Effector memory CD8-positive, alpha-beta T cell (primary cell): ENCODE data around the gene FAM241A.

Experiments
- ATAC-seq: fragments of 150-1000 bp; cut with Tn5 transposase; replicated peaks from 2 replicates; pipeline ENCODE4 v1.10.0; 2021; ENCODE audit warnings: mild to moderate bottlenecking, moderate library complexity
- DNase-seq, 3 experiments: peaks; one replicate each; pipeline ENCODE4 v3.0.0; 2021
- H3K27ac Mint-ChIP-seq, 2 donors: one replicate each; pipeline ENCODE4 v1.8.0; 2022; ENCODE audit warnings: mild to moderate bottlenecking in 2 of 2, mixed read lengths in 2 of 2, moderate library complexity in 2 of 2
- H3K27me3 Mint-ChIP-seq, 2 donors: one replicate each; pipeline ENCODE4 v1.8.0; 2022; ENCODE audit warnings: mixed read lengths in 2 of 2
- H3K36me3 Mint-ChIP-seq: one replicate; pipeline ENCODE4 v1.8.0; 2022; ENCODE audit warnings: mild to moderate bottlenecking, moderate library complexity, mixed read lengths; ENCODE audit not compliant: insufficient read depth
- H3K4me1 Mint-ChIP-seq, 2 donors: one replicate each; pipeline ENCODE4 v1.8.0; 2022; ENCODE audit warnings: low read depth in 2 of 2, mixed read lengths in 2 of 2
- H3K4me3 Mint-ChIP-seq, 2 donors: one replicate each; pipeline ENCODE4 v1.8.0; 2022; ENCODE audit warnings: mild to moderate bottlenecking in 2 of 2, mixed read lengths in 2 of 2, moderate library complexity in 2 of 2
- H3K9me3 Mint-ChIP-seq, 2 donors: one replicate each; pipeline ENCODE4 v1.8.0; 2022; ENCODE audit warnings: mixed read lengths in 2 of 2

Gene FAM241A

DNA sequence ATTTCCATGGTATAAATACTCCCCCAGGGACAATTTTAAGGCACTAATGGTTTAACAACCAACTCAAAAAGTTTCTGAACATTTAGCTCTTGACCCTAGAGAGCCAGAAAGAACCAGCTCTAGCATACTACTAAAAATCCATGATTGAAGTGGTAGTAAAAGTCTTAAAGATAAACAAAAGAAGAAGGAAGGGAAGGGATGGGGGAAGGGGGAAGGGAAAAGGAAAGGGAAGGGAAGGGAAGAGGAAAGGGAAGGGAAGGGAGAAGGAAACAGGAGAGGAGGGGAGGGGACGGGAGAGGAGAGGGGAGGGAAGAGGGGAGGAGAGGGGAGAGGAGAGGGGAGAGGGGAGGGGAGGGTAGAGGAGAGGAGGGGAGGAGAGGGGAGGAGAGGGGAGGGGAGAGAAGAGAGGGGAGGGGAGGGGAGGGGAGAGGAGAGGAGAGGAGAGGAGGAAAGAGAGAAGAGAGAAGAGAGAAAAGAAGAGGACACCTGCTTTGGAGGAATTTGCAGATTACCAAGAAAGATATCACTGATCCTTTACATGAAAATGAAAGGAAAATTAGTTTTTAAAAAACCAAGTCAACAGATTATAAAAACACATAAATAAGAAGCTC, 26.4 kb upstream of the FAM241A start:
- Mint-ChIP-seq H3K9me3 (peaks cover 0 to 2% of the 10 kb centered on the region in 2 donors), H3K27me3 (peaks cover 0 to 10% of the 10 kb centered on the region in 2 donors), H3K4me1 (peaks cover 0 to 7% of the 10 kb centered on the region in 2 donors), H3K4me3 (no peak overlapping the region), H3K27ac (peak overlapping the region; percentile 17 to 65), H3K36me3 (no peaks in the 10 kb centered on the region)
- DNase-seq (no peak), ATAC-seq (no peak)

- Mint-ChIP-seq H3K36me3 (no peaks in the 10 kb centered on the region), H3K27ac (peak overlapping the region; percentile 17 to 20), H3K27me3 (peaks cover under 1 to 15% of the 10 kb centered on the region in 2 donors), H3K4me3 (peak overlapping the region in 1 of 2 donors; percentile 27), H3K4me1 (peaks cover 0 to 7% of the 10 kb centered on the region in 2 donors), H3K9me3 (peaks cover 0 to 2% of the 10 kb centered on the region in 2 donors)
- DNase-seq = no peak
- ATAC-seq = no peak
Observed at GRCh38 chr4:112119353-112119783, 25.9 kb upstream of the FAM241A start.

GRCh38 chr4:112120021-112120420, 25.2 kb upstream of the FAM241A start:
- Mint-ChIP-seq H3K27me3 (peaks cover 7 to 20% of the 10 kb centered on the region in 2 donors), H3K4me1 (peaks cover 0 to 7% of the 10 kb centered on the region in 2 donors), H3K36me3 (no peaks in the 10 kb centered on the region), H3K9me3 (peaks cover 0 to 2% of the 10 kb centered on the region in 2 donors), H3K4me3 (no peak overlapping the region), H3K27ac (no peak overlapping the region)
- DNase-seq = no peak
- no peak for ATAC-seq

DNA sequence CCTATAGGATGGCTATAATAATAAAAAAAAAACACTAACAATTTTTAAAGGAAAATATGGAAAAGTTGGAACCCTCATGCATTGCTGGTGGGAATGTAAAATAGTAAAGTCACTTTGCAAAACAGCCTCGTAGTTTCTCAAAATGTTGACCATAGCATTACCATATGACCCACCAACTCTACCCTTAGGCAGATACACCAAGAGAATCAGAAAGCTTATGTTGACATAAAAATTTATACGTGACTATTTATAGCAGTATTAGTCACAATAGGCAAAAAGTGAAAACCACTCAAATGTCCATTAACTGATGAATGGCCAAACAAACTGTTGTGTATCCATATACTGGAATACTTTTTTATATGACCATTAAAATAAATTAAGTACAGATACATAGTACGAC, 19.8 kb upstream of the FAM241A start:
- Mint-ChIP-seq H3K4me1 (no peaks in the 10 kb centered on the region), H3K9me3 (no peaks in the 10 kb centered on the region), H3K4me3 (no peak overlapping the region), H3K27me3 (peaks cover 13 to 30% of the 10 kb centered on the region in 2 donors), H3K36me3 (no peaks in the 10 kb centered on the region), H3K27ac (no peak overlapping the region)
- DNase-seq = no peak
- ATAC-seq = no peak

- peaks cover 13 to 30% of the 10 kb centered on the region in 2 donors for H3K27me3 Mint-ChIP-seq
- DNase-seq (no peak), ATAC-seq (no peak)
- no peaks in the 10 kb centered on the region for H3K4me1 Mint-ChIP-seq
- H3K9me3 Mint-ChIP-seq = no peaks in the 10 kb centered on the region
- no peak overlapping the region for H3K27ac Mint-ChIP-seq
- no peaks in the 10 kb centered on the region for H3K36me3 Mint-ChIP-seq
- H3K4me3 Mint-ChIP-seq = no peak overlapping the region
Observed at GRCh38 chr4:112127048-112127637, 18.1 kb upstream of the FAM241A start.

DNA sequence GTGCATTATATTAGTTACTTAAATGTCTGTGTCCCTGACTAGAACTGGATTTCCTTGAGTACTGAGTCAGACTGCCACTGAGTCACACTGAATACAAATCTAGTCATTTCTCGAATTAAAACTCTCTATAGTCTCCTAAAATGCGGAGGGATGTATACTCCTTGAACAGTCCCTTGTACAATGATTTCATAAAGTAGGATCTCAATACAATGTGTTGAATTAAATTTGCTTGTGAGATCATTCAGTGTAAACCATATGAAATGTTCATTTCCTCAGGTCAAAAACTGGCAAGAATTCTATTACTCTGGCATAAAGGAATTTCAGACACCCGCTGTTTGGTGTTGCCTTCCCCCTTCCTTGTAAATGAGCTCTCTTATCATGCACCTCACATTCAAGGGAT, 17.5 kb upstream of the FAM241A start:
- Mint-ChIP-seq H3K4me3 (no peak overlapping the region), H3K27me3 (peaks cover 13 to 30% of the 10 kb centered on the region in 2 donors), H3K9me3 (no peaks in the 10 kb centered on the region), H3K36me3 (no peaks in the 10 kb centered on the region), H3K4me1 (no peaks in the 10 kb centered on the region), H3K27ac (no peak overlapping the region)
- no peak for DNase-seq
- no peak for ATAC-seq

GRCh38 chr4:112128452-112128851, 16.8 kb upstream of the FAM241A start:
- no peak overlapping the region for H3K27ac Mint-ChIP-seq
- ATAC-seq (no peak), DNase-seq (no peak)
- no peak overlapping the region for H3K4me3 Mint-ChIP-seq
- no peaks in the 10 kb centered on the region for H3K9me3 Mint-ChIP-seq
- H3K36me3 Mint-ChIP-seq = no peaks in the 10 kb centered on the region
- peaks cover 13 to 24% of the 10 kb centered on the region in 2 donors for H3K27me3 Mint-ChIP-seq
- no peaks in the 10 kb centered on the region for H3K4me1 Mint-ChIP-seq

DNA sequence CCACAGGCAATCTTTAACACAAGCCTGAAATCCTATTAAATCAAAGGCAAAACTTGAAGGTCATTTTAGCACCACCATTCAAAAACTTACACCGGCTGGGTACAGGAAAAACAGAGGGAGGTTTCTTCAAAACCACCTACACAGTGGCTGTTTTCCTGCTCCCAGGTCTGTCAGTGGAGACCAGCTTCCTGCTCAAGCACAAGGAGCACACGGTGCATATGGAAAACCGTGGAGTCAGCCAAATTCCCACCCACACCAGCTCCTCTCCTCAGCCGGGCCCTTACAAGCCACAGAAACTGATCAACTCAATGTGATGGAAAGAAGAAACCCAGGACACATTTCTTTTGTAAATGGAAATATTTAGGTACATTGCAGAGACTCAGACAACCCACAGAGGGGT, 14.3 kb upstream of the FAM241A start:
- no peaks in the 10 kb centered on the region for H3K36me3 Mint-ChIP-seq
- H3K4me3 Mint-ChIP-seq = no peak overlapping the region
- no peak for ATAC-seq
- no peak for DNase-seq
- no peaks in the 10 kb centered on the region for H3K9me3 Mint-ChIP-seq
- H3K27me3 Mint-ChIP-seq = peaks cover 3 to 6% of the 10 kb centered on the region in 2 donors
- no peak overlapping the region for H3K27ac Mint-ChIP-seq
- no peaks in the 10 kb centered on the region for H3K4me1 Mint-ChIP-seq

DNA sequence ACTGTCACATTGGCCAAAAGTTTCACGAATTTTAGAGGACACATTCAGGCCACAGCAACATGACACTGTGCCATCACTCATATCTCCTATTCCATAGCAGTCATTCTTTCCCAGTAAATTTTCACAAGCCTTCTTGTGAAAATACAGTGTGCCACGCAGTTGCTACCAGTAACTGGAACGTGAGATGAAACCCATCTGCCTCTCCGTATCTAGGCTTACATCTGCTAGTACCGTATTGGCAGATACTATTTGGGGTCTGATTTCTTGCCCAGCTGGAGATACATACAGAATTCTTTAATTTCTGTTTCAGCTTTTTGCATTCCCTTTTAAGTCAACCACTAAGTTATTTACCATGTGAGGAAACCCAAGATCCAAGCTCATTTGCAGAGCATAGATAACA, 8.7 kb upstream of the FAM241A start:
- peaks cover 9 to 21% of the 10 kb centered on the region in 2 donors for H3K27me3 Mint-ChIP-seq
- no peaks in the 10 kb centered on the region for H3K36me3 Mint-ChIP-seq
- ATAC-seq (no peak), DNase-seq (no peak)
- H3K4me1 Mint-ChIP-seq = no peaks in the 10 kb centered on the region
- no peaks in the 10 kb centered on the region for H3K9me3 Mint-ChIP-seq
- H3K4me3 Mint-ChIP-seq = no peak overlapping the region
- no peak overlapping the region for H3K27ac Mint-ChIP-seq

GRCh38 chr4:112138538-112138937, 6.7 kb upstream of the FAM241A start:
- DNase-seq (no peak), ATAC-seq (no peak)
- H3K4me3 Mint-ChIP-seq = no peak overlapping the region
- H3K4me1 Mint-ChIP-seq = no peaks in the 10 kb centered on the region
- no peaks in the 10 kb centered on the region for H3K36me3 Mint-ChIP-seq
- H3K27me3 Mint-ChIP-seq = peaks cover 9 to 21% of the 10 kb centered on the region in 2 donors
- H3K9me3 Mint-ChIP-seq = no peaks in the 10 kb centered on the region
- H3K27ac Mint-ChIP-seq = no peak overlapping the region

DNA sequence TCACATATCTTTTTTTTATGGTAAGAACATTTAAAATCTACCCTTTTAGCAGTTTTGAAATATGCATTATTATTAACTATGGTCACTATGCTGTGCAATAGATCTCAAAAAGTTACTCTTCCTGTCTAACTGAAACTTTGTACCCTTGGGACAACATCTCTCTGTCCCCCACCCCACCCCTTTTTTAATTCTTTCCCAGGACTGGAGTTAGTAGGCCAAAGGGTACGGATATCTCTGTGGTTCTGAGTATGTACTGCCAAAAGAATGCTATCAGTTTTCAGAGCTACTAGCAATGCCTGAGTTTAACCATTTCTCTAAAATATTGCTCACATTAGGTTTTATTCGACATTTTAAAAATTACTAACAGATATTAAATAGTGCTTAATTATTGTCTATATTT, 4.7 kb upstream of the FAM241A start:
- Mint-ChIP-seq H3K4me3 (no peak overlapping the region), H3K9me3 (no peaks in the 10 kb centered on the region), H3K27ac (no peak overlapping the region), H3K4me1 (peaks cover 2 to 5% of the 10 kb centered on the region in 2 donors), H3K36me3 (no peaks in the 10 kb centered on the region), H3K27me3 (peaks cover 9 to 21% of the 10 kb centered on the region in 2 donors)
- ATAC-seq (no peak), DNase-seq (no peak)

DNA sequence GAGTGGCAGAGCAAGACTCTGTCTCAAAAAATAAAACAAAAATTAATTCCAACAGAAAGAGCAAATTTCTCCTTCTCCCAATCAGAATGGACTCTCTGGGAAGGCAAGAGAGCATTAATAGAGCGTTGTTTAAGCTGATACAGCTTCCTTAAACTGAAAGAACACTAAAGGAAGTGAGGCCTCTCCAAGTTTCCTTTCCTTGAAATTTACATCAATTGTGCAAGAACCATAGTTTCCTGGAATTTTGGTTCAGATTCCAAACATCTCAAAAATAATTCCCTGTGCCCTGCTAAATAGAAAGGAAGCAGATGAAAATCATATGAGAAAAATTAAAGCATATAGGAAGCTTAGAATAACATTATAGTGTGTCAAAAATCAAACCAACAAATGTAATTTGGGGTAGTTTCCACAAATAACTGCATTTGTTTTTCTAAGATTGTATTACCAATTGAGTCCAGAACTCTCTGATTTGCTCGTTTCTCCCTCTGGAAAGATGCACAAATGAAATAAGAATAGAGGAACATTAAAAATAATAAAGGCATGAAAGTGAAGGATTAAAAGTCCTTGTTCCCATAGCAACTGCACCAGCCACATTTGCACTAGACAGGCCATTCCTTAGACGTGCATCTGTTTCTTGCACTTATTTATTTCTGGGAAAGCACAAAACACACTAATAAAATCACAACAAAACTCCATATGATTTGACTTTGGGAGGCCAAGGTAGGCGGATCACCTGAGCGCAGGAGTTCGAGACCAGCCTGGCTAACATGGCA, 3.7 kb upstream of the FAM241A start:
- ATAC-seq (no peak), DNase-seq (no peak)
- H3K4me1 Mint-ChIP-seq = peaks cover 6 to 11% of the 10 kb centered on the region in 2 donors
- no peaks in the 10 kb centered on the region for H3K9me3 Mint-ChIP-seq
- no peak overlapping the region for H3K27ac Mint-ChIP-seq
- H3K4me3 Mint-ChIP-seq = no peak overlapping the region
- H3K36me3 Mint-ChIP-seq = peaks cover 3% of the 10 kb centered on the region
- H3K27me3 Mint-ChIP-seq = peaks cover under 1 to 12% of the 10 kb centered on the region in 2 donors

DNA sequence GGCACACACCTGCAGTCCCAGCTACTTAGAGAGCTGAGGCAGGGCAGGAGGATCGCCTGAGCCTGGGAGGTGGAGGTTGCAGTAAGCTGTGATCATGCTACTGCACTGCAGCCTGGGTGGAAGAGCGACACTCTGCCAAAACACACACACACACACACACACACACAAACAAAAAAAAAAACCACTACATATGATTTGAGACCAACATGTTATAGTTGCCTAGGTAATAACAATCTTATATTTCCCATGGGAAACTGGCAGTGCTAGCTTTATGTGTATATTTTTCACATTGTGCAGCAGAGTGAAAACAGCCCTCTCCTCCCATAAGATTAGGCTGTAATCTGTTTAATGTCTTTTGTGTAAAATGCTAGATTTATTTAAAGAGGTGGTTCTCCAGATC, 3.1 kb upstream of the FAM241A start:
- no peak overlapping the region for H3K27ac Mint-ChIP-seq
- H3K36me3 Mint-ChIP-seq = peaks cover 3% of the 10 kb centered on the region
- no peak for DNase-seq
- H3K27me3 Mint-ChIP-seq = peaks cover 0 to 10% of the 10 kb centered on the region in 2 donors
- H3K9me3 Mint-ChIP-seq = no peaks in the 10 kb centered on the region
- peaks cover 9 to 13% of the 10 kb centered on the region in 2 donors for H3K4me1 Mint-ChIP-seq
- H3K4me3 Mint-ChIP-seq = no peak overlapping the region
- no peak for ATAC-seq

- H3K27me3 Mint-ChIP-seq = no peaks in the 10 kb centered on the region
- H3K4me1 Mint-ChIP-seq = peaks cover 9 to 13% of the 10 kb centered on the region in 2 donors
- H3K9me3 Mint-ChIP-seq = no peaks in the 10 kb centered on the region
- no peak for ATAC-seq
- H3K36me3 Mint-ChIP-seq = peaks cover 3% of the 10 kb centered on the region
- no peak overlapping the region for H3K4me3 Mint-ChIP-seq
- no peak overlapping the region for H3K27ac Mint-ChIP-seq
- no peak for DNase-seq
Observed at GRCh38 chr4:112143781-112144180, 1.5 kb upstream of the FAM241A start.
